IMR-90 (cell line): ENCODE results near the gene GDI2. TPM values are rescaled to one million over a fixed set of nuclear protein-coding genes. Genes with fewer than 3 reads are reported as not detected.

Experiments used
- ATAC-seq: fragments of 200-7000 bp; cut with Tn5 transposase; 2 replicates; pipeline ENCODE4 v1.9.1; 2020; ENCODE audit warnings: low read depth, mild to moderate bottlenecking, moderate library complexity
- BruUV-seq: library from RNA; stranded (reverse); fragments of 400-500 nt; replicated peaks from 2 replicates; lab custom pipeline; 2021; lab: Mats Ljungman, UMichigan
- CTCF ChIA-PET: fragments of 300-600 bp; formaldehyde crosslinking; extraction: SDS; loops from one replicate; lab custom pipeline; 2021; ENCODE audit warnings: antibody characterized with exemption; lab: Yijun Ruan, JAX
- POLR2A ChIA-PET: fragments of 300-600 bp; sonication (Branson Sonifier 250); formaldehyde crosslinking; loops from one replicate; lab custom pipeline; 2022; ENCODE audit warnings: antibody characterized with exemption; ENCODE audit not compliant: unreplicated experiment; lab: Charles Lee
- DNase-seq: peaks from one replicate; pipeline ENCODE4 v3.0.0; 2013
- H2AFZ ChIP-seq: replicated peaks from 2 replicates; pipeline ENCODE3; 2013; ENCODE audit warnings: low read length, mild to moderate bottlenecking; ENCODE audit not compliant: poor library complexity
- H2AK5ac ChIP-seq: 2 replicates; pipeline ENCODE4 v1.6.1; 2013; ENCODE audit warnings: low read depth, low read length, inconsistent platforms
- H2AK9ac ChIP-seq: replicated peaks from 2 replicates; pipeline ENCODE3; 2013; ENCODE audit warnings: mild to moderate bottlenecking, low read depth, low read length, moderate library complexity; ENCODE audit not compliant: poor library complexity
- H2BK120ac ChIP-seq: 2 replicates; pipeline ENCODE4 v1.6.1; 2013; ENCODE audit warnings: low read depth, low read length, inconsistent platforms
- H2BK15ac ChIP-seq: 3 replicates; pipeline ENCODE4 v1.6.1; 2013; ENCODE audit warnings: low read depth, low read length, inconsistent platforms
- H2BK20ac ChIP-seq: 2 replicates; pipeline ENCODE4 v1.6.1; 2013; ENCODE audit warnings: low read depth, mild to moderate bottlenecking, inconsistent platforms, low read length, moderate library complexity
- H2BK5ac ChIP-seq: 2 replicates; pipeline ENCODE4 v1.6.1; 2013; ENCODE audit warnings: mild to moderate bottlenecking, low read depth, low read length, inconsistent platforms; ENCODE audit not compliant: poor library complexity, severe bottlenecking
- H3K14ac ChIP-seq: replicated peaks from 2 replicates; pipeline ENCODE4 v1.6.1; 2013; ENCODE audit warnings: low read depth, low read length, inconsistent platforms
- H3K18ac ChIP-seq: 2 replicates; pipeline ENCODE4 v1.6.1; 2013; ENCODE audit warnings: low read depth, low read length, control low read depth
- H3K23ac ChIP-seq: 2 replicates; pipeline ENCODE4 v1.6.1; 2013; ENCODE audit warnings: low read depth, low read length, inconsistent platforms
- H3K27ac ChIP-seq: 2 replicates; pipeline ENCODE4 v1.5.1; 2013; ENCODE audit warnings: mild to moderate bottlenecking, control low read depth, low read length; ENCODE audit not compliant: insufficient read depth
- H3K27me3 ChIP-seq: 2 replicates; pipeline ENCODE4 v1.6.1; 2013; ENCODE audit warnings: low read length; ENCODE audit not compliant: control insufficient read depth, insufficient read depth
- H3K36me3 ChIP-seq: 2 replicates; pipeline ENCODE4 v1.6.1; 2013; ENCODE audit warnings: low read length, mixed read lengths; ENCODE audit not compliant: control insufficient read depth, insufficient read depth
- H3K4ac ChIP-seq: 2 replicates; pipeline ENCODE4 v1.6.1; 2013; ENCODE audit warnings: low read depth, low read length, inconsistent platforms
- H3K4me1 ChIP-seq: 2 replicates; pipeline ENCODE4 v1.6.1; 2013; ENCODE audit warnings: low read length, mixed read lengths; ENCODE audit not compliant: control insufficient read depth, insufficient read depth
- H3K4me2 ChIP-seq: 2 replicates; pipeline ENCODE4 v1.6.1; 2013; ENCODE audit warnings: low read depth, mild to moderate bottlenecking, control low read depth, low read length, moderate library complexity
- H3K4me3 ChIP-seq: 2 replicates; pipeline ENCODE4 v1.5.1; 2013; ENCODE audit warnings: low read depth, mild to moderate bottlenecking, control low read depth, low read length, moderate library complexity; ENCODE audit not compliant: insufficient read depth
- H3K56ac ChIP-seq: 2 replicates; pipeline ENCODE4 v1.6.1; 2013; ENCODE audit warnings: low read length, inconsistent platforms; ENCODE audit not compliant: insufficient read depth; ENCODE audit errors: extremely low read depth
- H3K79me1 ChIP-seq, 2 experiments: 2 replicates each; pipeline ENCODE4 v1.6.1; 2013; ENCODE audit warnings: low read length in 2 of 2, inconsistent platforms in 1 of 2, low read depth in 1 of 2
- H3K9ac ChIP-seq: 2 replicates; pipeline ENCODE4 v1.6.1; 2013; ENCODE audit warnings: low read depth, low read length, control low read depth
- H3K9me1 ChIP-seq: 2 replicates; pipeline ENCODE4 v1.6.1; 2013; ENCODE audit warnings: low read length, inconsistent platforms; ENCODE audit not compliant: insufficient read depth
- H3K9me3 ChIP-seq: 2 replicates; pipeline ENCODE4 v1.6.1; 2013; ENCODE audit warnings: low read length; ENCODE audit not compliant: control insufficient read depth, insufficient read depth
- H4K20me1 ChIP-seq: 2 replicates; pipeline ENCODE4 v1.6.1; 2013; ENCODE audit warnings: low read length, inconsistent platforms; ENCODE audit not compliant: insufficient read depth
- H4K5ac ChIP-seq: 2 replicates; pipeline ENCODE4 v1.6.1; 2013; ENCODE audit warnings: mild to moderate bottlenecking, low read depth, low read length, control low read depth
- H4K8ac ChIP-seq, 2 experiments: 2 replicates each; pipeline ENCODE4 v1.6.1; 2013; ENCODE audit warnings: low read depth in 2 of 2, low read length in 2 of 2, control low read depth in 1 of 2, inconsistent platforms in 1 of 2
- H4K91ac ChIP-seq: 2 replicates; pipeline ENCODE4 v1.6.1; 2013; ENCODE audit warnings: low read depth, low read length, inconsistent platforms; ENCODE audit not compliant: insufficient read depth
- MAFK ChIP-seq: IDR thresholded peaks from 2 replicates; pipeline ENCODE4 v1.6.1; 2012; ENCODE audit warnings: low read depth, low read length, improper control_type of control experiment
- MAZ ChIP-seq: IDR thresholded peaks from 2 replicates; pipeline ENCODE4 v1.6.1; 2012; ENCODE audit warnings: low read depth, mild to moderate bottlenecking, low read length, improper control_type of control experiment, moderate library complexity, borderline replicate concordance
- MXI1 ChIP-seq: IDR thresholded peaks from 2 replicates; pipeline ENCODE4 v1.6.1; 2012; ENCODE audit warnings: low read depth, mild to moderate bottlenecking, low read length, moderate library complexity, borderline replicate concordance
- WGBS, 2 experiments: methylation state at CpG; one replicate each; pipeline versions ENCODE4 v1.1.5 to v1.1.7; 2013; ENCODE audit warnings: missing lambda C conversion rate in 2 of 2; ENCODE audit not compliant: insufficient read length in 1 of 2; ENCODE audit errors: extremely low coverage in 2 of 2; 5-methylcytosine and 5-hydroxymethylcytosine counted together
- dilution Hi-C: fragments of 300-500 bp; cut with HindIII; formaldehyde crosslinking; loops from one replicate; pipeline ENCODE4 v1.14.3; 2018; ENCODE audit warnings: low sequenced_read_pairs; ENCODE audit not compliant: unreplicated experiment
- in situ Hi-C: fragments of 300-500 bp; cut with MboI; formaldehyde crosslinking; loops from 3 replicates; pipeline ENCODE4 v1.14.3; 2019; ENCODE audit warnings: low sequenced_read_pairs, inconsistent platforms, mixed read lengths
- intact Hi-C: fragments of 100-400 bp; cut with micrococcal nuclease; formaldehyde crosslinking; loops from 2 replicates; pipeline ENCODE4 v1.10.0; 2022
- polyA plus RNA-seq, 3 experiments: library from polyadenylated mRNA; depleted of rRNA; stranded (reverse); fragments of >200 nt; gene quantifications; 2 replicates each; pipeline ENCODE4 v1.2.3, GENCODE V29; 2012; ENCODE audit warnings: low replicate concordance in 1 of 3
- total RNA-seq: library from RNA; depleted of rRNA; stranded (reverse); fragments of >200 nt; gene quantifications from 2 replicates; pipeline ENCODE4 v1.2.3, GENCODE V29; 2012

Gene GDI2
- total and polyA plus RNA-seq, 2 of the 4 experiments (the other 2 are of a cell fraction), result 171 to 396 TPM

DNA sequence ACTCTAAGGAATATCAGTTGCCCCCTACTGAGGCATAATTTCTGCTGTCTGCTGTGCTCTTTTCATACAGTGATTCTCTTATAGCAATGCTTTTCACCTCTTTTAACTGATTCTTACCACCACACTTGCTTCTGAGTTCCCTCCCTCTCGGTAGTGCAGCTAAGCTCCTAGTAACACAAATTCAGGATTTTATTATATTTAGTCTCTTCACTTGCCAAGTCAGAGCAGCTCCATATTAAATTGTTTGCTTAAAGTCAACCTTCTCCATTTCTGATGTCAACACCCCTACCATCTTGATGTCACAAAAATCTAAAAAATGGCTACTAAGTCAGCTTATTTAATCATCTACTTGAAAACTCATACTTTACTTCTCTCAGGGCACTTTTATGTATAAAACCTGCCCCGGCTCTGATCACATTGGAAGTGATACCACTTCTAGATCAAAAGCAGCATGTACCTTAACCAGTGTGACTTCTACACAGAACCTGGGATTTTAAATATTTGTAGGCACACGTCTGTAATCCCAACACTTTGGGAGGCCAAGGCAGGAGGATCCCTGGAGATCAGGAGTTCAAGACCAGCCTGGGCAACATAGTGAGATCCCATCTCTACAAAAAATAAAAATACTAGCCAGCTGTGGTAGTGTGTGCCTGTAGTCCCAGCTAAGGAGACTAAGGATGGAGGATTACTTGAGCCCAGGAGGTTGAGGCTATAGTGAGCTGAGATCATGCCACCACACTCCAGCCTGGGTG lies 55.3 kb downstream of the GDI2 start:
- H4K8ac ChIP-seq, result no peak overlapping the region
- no peak overlapping the region for H2AK5ac ChIP-seq
- WGBS, 2 experiments, result 100% methylated on average over 1 of the region's 3 CpGs; no CpG with 5 or more reads in 1 of the 2 experiments
- no peak overlapping the region for H2AK9ac ChIP-seq
- H4K5ac ChIP-seq, result no peak overlapping the region
- H3K23ac ChIP-seq, result no peak overlapping the region
- H3K4me2 ChIP-seq, result no peak overlapping the region
- ChIA-PET POLR2A (no interaction called here), CTCF (no interaction called here)
- H3K9ac ChIP-seq, result no peak overlapping the region
- H3K4me1 ChIP-seq, result no peaks in the 10 kb centered on the region
- H4K20me1 ChIP-seq, result peaks cover 3% of the 10 kb centered on the region; the same call in 1 of the 2 replicates
- H3K79me1 ChIP-seq, result peaks cover 11 to 27% of the 10 kb centered on the region in 2 experiments; a peak in 2 of 4 replicates
- H3K4ac ChIP-seq, result no peak overlapping the region
- DNase-seq, result no peak
- in situ Hi-C loops, result no loop called here
- no peak for TF ChIP-seq MAZ
- no peak for TF ChIP-seq MXI1
- no peak for TF ChIP-seq MAFK
- no peak overlapping the region for H4K91ac ChIP-seq
- dilution Hi-C loops, result no loop called here
- intact Hi-C loops, result no loop called here
- H3K9me1 ChIP-seq, result 0 out of 2 replicates have a peak, but pooled peaks cover 2% of the 10 kb centered on the region
- no TSS peak for BruUV-seq
- H2BK5ac ChIP-seq, result no peak overlapping the region
- no peak overlapping the region for H3K14ac ChIP-seq
- H3K27ac ChIP-seq, result no peak overlapping the region
- no peak for ATAC-seq
- no peak overlapping the region for H3K18ac ChIP-seq
- H3K4me3 ChIP-seq, result no peak overlapping the region
- no peak overlapping the region for H2BK15ac ChIP-seq
- H2BK120ac ChIP-seq, result no peak overlapping the region
- H3K9me3 ChIP-seq, result no peaks in the 10 kb centered on the region
- H2AFZ ChIP-seq, result no peak overlapping the region
- H2BK20ac ChIP-seq, result no peak overlapping the region
- no peak overlapping the region for H3K56ac ChIP-seq
- H3K27me3 ChIP-seq, result no peaks in the 10 kb centered on the region
- H3K36me3 ChIP-seq, result peaks cover 33% of the 10 kb centered on the region
